GM19193 (cell line): Measurements from ENCODE around the gene PLPP6.

Source experiments
- POLR2A ChIP-seq: IDR thresholded peaks from 4 replicates; pipeline ENCODE4 v1.6.1; 2011; ENCODE audit not compliant: insufficient read depth, insufficient read length; ENCODE audit errors: extremely low read depth

PLPP6 gene

GRCh38 chr9:4662108-4662988, at the start of gene PLPP6:
Gene PLPP6, plus strand, starts transcription at chr9:4662294. Its CDS starts 82 bp downstream, at chr9:4662376.
- TF ChIP-seq POLR2A: peak; percentile 83

DNA sequence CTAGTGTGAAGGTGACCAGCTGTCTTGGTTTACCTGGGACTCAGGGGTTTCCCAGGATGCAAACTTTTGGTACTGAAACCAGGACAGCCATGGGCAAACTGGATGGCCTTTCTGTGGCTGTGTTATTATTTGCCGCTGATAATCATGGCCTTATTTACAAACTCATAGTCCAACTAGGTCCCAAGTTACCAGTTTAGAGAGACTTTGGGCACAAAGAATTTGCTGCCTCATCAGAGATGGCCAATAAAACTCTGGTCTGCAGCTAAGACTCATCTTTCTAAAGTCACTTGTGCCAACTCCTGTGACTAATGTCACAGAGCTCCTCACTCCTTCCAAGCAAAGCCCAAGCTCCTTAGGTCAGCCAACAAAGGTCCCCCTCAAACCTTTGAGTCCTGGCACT, 47.5 kb upstream of the PLPP6 start:
- TF ChIP-seq POLR2A: no peak

DNA sequence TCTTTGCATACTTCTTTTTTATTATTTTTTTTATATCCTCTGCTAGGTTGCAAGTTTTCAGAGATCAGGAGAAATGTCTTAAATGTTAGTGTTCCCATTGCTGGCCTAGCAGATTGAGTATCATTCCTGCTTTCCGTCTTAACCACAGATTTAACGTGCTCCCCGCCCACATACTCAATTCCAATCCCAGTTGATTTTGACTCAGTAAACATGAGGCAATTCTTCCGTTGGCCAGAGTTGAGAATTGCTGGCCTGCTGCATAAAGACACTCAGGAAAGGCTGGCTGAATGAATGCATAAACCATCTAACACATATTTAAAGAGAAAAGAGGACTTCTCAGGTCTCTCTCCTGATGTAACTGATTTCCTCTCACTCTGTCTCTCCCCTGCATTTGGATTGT, 46.8 kb upstream of the PLPP6 start:
- no peak for TF ChIP-seq POLR2A

GRCh38 chr9:4615778-4616177, 46.3 kb upstream of the PLPP6 start:
- TF ChIP-seq POLR2A: no peak

- TF ChIP-seq POLR2A: no peak
Measured at GRCh38 chr9:4617752-4618151, 44.3 kb upstream of the PLPP6 start.

DNA sequence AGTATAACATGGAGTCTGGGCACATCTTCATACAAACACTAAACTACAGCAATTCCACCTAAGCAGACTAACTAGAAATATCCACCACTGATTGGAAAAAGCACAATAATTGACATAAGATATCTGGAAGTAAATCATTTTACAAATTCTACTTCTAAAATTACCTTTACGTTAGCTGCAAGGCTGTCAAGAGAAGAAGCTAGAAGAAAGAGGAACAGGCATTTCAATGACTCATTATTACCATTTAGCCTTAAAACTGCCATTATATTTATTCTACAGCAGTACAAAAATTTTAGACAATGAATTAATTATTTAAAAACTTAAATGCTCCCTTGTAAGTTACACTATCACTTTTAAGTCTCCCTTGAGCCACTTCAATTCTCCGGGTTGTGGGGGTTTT, 43.4 kb upstream of the PLPP6 start:
- no peak for TF ChIP-seq POLR2A

DNA sequence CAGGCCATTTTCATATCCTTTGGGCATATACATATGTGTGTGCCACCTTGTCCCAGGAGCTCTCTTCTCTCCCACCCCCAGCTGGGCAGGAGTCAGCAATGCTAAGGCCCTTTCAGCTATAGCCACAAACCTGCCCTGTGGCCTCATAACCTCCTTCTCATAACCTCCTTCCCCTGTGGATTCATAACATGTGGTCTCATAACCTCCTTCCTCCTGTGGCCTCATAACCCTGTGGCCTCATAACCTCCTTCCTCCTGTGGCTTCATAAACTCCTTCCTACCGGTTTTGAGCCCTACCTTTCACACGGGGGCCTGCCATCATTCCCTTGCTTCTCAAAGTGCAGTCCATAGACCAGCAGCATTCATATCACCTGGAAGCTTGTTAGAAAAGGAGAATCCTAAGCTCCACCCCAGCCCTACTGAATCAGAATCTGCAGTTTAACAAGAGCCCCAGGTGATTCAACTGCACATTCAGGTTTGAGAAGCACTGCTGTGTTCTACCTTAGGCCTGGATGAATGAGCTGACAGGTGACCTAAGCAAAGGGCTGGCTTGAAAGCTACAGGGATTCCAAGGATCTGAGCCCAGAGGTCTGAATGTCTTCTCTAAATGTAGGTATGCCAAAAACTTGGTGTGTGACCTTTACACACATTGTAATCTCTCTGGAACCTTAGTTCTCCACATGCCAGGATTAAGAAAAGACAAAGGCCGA, 41.9 kb upstream of the PLPP6 start:
- no peak for TF ChIP-seq POLR2A

- TF ChIP-seq POLR2A: no peak
Measured at GRCh38 chr9:4620881-4621555, 41.1 kb upstream of the PLPP6 start.

GRCh38 chr9:4622016-4622415, 40.1 kb upstream of the PLPP6 start:
- no peak for TF ChIP-seq POLR2A

GRCh38 chr9:4630836-4631235, 31.3 kb upstream of the PLPP6 start:
- no peak for TF ChIP-seq POLR2A

DNA sequence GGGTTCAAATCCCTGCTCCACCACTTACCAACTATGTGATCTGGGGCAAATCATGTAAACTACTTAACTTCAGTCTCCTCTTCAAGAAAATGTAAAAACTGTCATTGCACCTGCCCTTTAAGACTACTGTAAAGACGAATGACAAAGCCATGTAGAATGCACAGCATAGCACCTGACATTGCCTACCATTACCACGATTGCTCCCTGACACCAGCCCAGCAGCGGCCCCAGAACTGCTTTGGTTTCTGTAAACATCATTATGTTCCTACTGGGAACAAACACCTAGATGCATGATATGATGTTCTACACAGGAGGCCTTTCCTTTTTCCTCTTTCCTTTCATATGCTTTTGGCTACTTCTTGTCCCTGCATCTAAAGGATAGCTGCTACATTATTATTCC, 23.1 kb upstream of the PLPP6 start:
- no peak for TF ChIP-seq POLR2A

- TF ChIP-seq POLR2A: no peak
Measured at GRCh38 chr9:4639420-4639819, 22.7 kb upstream of the PLPP6 start.

- TF ChIP-seq POLR2A: no peak
Measured at GRCh38 chr9:4640027-4640426, 22.1 kb upstream of the PLPP6 start.

GRCh38 chr9:4642351-4642750, 19.7 kb upstream of the PLPP6 start:
- TF ChIP-seq POLR2A: no peak

DNA sequence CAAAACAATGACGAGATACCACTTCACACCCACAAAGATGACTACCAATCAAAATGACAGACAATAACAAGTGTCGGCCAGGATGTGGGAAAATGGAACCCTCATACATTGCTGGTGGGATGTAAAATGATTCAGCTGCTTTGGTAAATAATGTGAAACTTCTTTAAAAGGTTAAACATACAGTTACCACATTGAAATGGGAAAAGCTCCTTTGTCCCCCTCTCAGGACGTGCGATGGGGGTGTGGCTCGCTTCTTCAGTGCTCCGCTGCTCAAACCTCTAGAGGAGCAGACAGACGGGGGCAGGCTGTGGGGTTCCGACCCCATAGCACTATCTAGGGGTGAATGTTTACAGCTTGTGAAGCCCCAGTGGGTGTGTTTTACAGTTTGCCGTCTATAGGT, 8.0 kb upstream of the PLPP6 start:
- no peak for TF ChIP-seq POLR2A
